ENCODE results near the gene MAP2K6.

GRCh38 chr17:69547947-69548346 is 133.4 kb downstream of the MAP2K6 start:
- TF ChIP-seq EZH2 (IDR thresholded peaks at IDR 0.05) = no peak
- TF ChIP-seq POLR2AphosphoS5 (IDR thresholded peaks at IDR 0.05; ENCODE audit: borderline replicate concordance, low read depth, low read length) = no peak
- no peak for TF ChIP-seq FOXP2 (optimal IDR thresholded peaks at IDR 0.05; ENCODE audit: control extremely low read depth, extremely low read length, insufficient read depth)

Measured in SK-N-MC (cell line).